ENCODE data around the gene WDR86.

WDR86 gene

DNA sequence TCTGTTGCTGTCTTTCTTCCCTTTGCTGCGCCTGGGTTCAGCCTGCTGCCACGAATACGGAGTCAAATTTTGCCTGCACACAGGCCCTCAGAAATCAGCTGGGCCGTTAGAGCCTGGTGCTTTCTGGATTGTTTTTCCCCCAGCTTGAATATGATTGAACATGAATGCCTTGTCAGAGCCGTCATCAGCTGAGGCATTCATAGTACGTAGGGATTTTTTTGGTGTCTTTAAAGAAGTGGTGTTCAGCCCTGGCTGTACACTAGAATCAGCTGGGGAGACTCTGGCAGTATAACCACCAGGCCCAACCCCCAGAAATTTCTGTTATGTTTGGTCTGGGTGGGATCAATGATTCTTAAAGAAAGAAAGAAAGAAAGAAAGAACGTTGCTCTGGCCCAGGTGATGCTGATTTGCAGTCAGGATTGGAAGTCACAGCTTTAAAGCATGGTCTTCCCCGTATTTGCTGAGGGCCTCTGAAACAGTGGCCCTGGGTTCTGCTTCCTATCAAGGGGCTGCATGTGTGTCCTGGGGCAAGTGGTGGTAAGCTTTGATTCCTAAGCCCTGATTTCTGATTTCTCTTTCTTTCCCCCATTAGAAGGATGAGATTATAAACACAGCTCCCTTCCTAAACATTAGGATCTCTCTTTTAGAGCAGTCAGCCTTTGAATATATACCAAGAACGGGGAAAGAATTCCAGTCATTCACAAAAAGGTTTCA is 43.5 kb downstream of the WDR86 start:
- no peak for ATAC-seq
- TF ChIP-seq ZNF8 (CRISPR knock-in tag; IDR thresholded peaks at IDR 0.05) (no peak), ARNTL (CRISPR knock-in tag; IDR thresholded peaks at IDR 0.05; ENCODE audit: borderline replicate concordance, low read depth) (no peak), ZC3H10 (CRISPR knock-in tag; IDR thresholded peaks at IDR 0.05) (no peak), TCF4 (CRISPR knock-in tag; IDR thresholded peaks at IDR 0.05; ENCODE audit: borderline replicate concordance) (no peak), ZFP30 (CRISPR knock-in tag; IDR thresholded peaks at IDR 0.05) (no peak), OSR1 (CRISPR knock-in tag; IDR thresholded peaks at IDR 0.05) (no peak), GLIS3 (CRISPR knock-in tag; IDR thresholded peaks at IDR 0.05) (no peak), BACH2 (CRISPR knock-in tag; IDR thresholded peaks at IDR 0.05; ENCODE audit: borderline replicate concordance) (no peak), SNAI2 (CRISPR knock-in tag; IDR thresholded peaks at IDR 0.05) (no peak), TOX (CRISPR knock-in tag; IDR thresholded peaks at IDR 0.05; ENCODE audit: borderline replicate concordance) (no peak), ESRRG (CRISPR knock-in tag; IDR thresholded peaks at IDR 0.05) (no peak)
- TF ChIP-seq, protein P1, sequence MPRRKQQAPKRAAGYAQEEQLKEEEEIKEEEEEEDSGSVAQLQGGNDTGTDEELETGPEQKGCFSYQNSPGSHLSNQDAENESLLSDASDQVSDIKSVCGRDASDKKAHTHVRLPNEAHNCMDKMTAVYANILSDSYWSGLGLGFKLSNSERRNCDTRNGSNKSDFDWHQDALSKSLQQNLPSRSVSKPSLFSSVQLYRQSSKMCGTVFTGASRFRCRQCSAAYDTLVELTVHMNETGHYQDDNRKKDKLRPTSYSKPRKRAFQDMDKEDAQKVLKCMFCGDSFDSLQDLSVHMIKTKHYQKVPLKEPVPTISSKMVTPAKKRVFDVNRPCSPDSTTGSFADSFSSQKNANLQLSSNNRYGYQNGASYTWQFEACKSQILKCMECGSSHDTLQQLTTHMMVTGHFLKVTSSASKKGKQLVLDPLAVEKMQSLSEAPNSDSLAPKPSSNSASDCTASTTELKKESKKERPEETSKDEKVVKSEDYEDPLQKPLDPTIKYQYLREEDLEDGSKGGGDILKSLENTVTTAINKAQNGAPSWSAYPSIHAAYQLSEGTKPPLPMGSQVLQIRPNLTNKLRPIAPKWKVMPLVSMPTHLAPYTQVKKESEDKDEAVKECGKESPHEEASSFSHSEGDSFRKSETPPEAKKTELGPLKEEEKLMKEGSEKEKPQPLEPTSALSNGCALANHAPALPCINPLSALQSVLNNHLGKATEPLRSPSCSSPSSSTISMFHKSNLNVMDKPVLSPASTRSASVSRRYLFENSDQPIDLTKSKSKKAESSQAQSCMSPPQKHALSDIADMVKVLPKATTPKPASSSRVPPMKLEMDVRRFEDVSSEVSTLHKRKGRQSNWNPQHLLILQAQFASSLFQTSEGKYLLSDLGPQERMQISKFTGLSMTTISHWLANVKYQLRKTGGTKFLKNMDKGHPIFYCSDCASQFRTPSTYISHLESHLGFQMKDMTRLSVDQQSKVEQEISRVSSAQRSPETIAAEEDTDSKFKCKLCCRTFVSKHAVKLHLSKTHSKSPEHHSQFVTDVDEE (CRISPR knock-in tag; IDR thresholded peaks at IDR 0.05) = no peak
- TF ChIP-seq, protein P2, sequence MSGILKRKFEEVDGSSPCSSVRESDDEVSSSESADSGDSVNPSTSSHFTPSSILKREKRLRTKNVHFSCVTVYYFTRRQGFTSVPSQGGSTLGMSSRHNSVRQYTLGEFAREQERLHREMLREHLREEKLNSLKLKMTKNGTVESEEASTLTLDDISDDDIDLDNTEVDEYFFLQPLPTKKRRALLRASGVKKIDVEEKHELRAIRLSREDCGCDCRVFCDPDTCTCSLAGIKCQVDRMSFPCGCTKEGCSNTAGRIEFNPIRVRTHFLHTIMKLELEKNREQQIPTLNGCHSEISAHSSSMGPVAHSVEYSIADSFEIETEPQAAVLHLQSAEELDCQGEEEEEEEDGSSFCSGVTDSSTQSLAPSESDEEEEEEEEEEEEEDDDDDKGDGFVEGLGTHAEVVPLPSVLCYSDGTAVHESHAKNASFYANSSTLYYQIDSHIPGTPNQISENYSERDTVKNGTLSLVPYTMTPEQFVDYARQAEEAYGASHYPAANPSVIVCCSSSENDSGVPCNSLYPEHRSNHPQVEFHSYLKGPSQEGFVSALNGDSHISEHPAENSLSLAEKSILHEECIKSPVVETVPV (CRISPR knock-in tag; IDR thresholded peaks at IDR 0.05) = no peak
- TF ChIP-seq, protein P3, sequence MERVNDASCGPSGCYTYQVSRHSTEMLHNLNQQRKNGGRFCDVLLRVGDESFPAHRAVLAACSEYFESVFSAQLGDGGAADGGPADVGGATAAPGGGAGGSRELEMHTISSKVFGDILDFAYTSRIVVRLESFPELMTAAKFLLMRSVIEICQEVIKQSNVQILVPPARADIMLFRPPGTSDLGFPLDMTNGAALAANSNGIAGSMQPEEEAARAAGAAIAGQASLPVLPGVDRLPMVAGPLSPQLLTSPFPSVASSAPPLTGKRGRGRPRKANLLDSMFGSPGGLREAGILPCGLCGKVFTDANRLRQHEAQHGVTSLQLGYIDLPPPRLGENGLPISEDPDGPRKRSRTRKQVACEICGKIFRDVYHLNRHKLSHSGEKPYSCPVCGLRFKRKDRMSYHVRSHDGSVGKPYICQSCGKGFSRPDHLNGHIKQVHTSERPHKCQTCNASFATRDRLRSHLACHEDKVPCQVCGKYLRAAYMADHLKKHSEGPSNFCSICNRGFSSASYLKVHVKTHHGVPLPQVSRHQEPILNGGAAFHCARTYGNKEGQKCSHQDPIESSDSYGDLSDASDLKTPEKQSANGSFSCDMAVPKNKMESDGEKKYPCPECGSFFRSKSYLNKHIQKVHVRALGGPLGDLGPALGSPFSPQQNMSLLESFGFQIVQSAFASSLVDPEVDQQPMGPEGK (CRISPR knock-in tag; IDR thresholded peaks at IDR 0.05; ENCODE audit: borderline replicate concordance) = no peak

DNA sequence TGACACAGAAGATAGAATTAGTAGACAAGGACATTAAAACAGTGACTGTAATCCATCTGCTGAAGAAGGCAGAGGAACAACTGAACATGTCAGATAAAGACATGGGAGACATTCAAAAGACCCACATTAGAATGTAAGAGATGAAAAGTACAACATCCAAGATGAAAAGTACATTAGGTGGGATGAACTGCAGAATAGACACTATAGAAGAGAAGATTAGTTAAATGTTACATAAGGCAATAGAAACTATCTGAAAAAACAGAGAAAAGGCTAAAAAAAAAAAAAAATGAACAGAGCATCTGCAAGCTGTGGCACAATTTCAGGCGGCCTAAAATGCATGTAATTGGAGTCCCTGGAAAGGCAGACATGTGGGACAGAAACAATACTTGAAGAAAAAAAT is 46.7 kb downstream of the WDR86 start:
- no peak for ATAC-seq
- TF ChIP-seq CSDC2 (CRISPR knock-in tag; IDR thresholded peaks at IDR 0.05) = no peak
- peak; percentile 99 for TF ChIP-seq ZFP30 (CRISPR knock-in tag; IDR thresholded peaks at IDR 0.05)

DNA sequence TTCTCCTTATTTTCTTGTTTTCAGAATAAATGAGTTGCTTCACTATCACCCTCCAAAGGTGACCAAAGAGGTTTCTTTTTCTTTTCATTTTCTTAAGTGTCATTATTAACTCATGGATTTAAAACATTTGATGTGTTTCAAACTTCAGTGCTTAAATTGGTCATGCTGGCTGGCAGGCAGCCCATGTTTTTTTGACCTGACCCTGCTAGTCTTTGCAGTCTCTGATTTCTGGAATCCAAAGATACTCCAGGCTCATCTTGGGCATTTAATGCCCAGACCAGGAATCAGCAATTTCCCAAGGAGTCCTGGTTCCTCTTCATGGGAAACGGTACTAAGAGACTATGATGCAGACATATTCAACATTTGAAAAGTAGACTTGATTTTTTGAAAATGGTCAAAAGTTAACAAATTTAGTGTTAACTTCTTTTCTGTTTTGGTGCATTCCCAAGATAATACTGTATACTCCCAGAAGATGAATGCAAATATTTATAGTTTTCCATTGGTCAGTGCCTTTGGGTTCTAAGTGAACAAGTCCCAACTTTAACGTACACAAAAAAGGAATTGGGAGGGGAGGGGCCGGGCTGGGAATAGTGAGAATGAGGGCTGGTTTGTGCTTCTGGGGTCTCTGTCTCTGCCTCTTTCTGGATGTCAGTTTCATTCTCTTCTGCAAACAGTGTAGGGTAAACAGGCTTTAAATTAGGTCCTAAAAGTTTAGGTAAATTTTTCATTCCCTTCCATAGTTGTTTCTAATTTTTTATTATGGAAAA is 48.5 kb downstream of the WDR86 start:
- ATAC-seq = no peak
- no peak for TF ChIP-seq ZFP30 (CRISPR knock-in tag; IDR thresholded peaks at IDR 0.05)
- TF ChIP-seq, protein P1 (CRISPR knock-in tag; IDR thresholded peaks at IDR 0.05) = no peak
- TF ChIP-seq, protein P3 (CRISPR knock-in tag; IDR thresholded peaks at IDR 0.05; ENCODE audit: borderline replicate concordance) = no peak
- TF ChIP-seq ZFP3 (CRISPR knock-in tag; IDR thresholded peaks at IDR 0.05) = no peak
- TF ChIP-seq ZNF70 (CRISPR knock-in tag; IDR thresholded peaks at IDR 0.05) = no peak
- no peak for TF ChIP-seq PPARA (CRISPR knock-in tag; IDR thresholded peaks at IDR 0.05; ENCODE audit: borderline replicate concordance)
- TF ChIP-seq, protein P2 (CRISPR knock-in tag; IDR thresholded peaks at IDR 0.05) = no peak
- no peak for TF ChIP-seq ZNF565 (CRISPR knock-in tag; conservative IDR thresholded peaks at IDR 0.05; ENCODE audit: low read depth)
- TF ChIP-seq, protein P4, sequence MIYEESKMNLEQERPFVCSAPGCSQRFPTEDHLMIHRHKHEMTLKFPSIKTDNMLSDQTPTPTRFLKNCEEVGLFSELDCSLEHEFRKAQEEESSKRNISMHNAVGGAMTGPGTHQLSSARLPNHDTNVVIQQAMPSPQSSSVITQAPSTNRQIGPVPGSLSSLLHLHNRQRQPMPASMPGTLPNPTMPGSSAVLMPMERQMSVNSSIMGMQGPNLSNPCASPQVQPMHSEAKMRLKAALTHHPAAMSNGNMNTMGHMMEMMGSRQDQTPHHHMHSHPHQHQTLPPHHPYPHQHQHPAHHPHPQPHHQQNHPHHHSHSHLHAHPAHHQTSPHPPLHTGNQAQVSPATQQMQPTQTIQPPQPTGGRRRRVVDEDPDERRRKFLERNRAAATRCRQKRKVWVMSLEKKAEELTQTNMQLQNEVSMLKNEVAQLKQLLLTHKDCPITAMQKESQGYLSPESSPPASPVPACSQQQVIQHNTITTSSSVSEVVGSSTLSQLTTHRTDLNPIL (CRISPR knock-in tag; IDR thresholded peaks at IDR 0.05; ENCODE audit: low read depth) = no peak
- no peak for TF ChIP-seq ZC3H10 (CRISPR knock-in tag; IDR thresholded peaks at IDR 0.05)
- no peak for TF ChIP-seq GLIS3 (CRISPR knock-in tag; IDR thresholded peaks at IDR 0.05)
- TF ChIP-seq RARB (CRISPR knock-in tag; IDR thresholded peaks at IDR 0.05) = no peak
- no peak for TF ChIP-seq CSDC2 (CRISPR knock-in tag; IDR thresholded peaks at IDR 0.05)

Data from SK-N-SH treated with all-trans-retinoic acid at 6 μM for 48 hours (cell line).